Gastroesophageal sphincter (tissue), 3 donors: ENCODE data around the gene GAS1.

Experiments used
- EP300 ChIP-seq: sonication (generic); formaldehyde crosslinking; IDR thresholded peaks from one replicate; pipeline ENCODE4 v1.6.1; 2017; ENCODE audit warnings: antibody characterized with exemption, mild to moderate bottlenecking
- POLR2A ChIP-seq, 2 donors: fragments of 450-650 bp; IDR thresholded peaks; one replicate each; pipeline ENCODE4 v1.6.1; 2017; ENCODE audit warnings: antibody characterized with exemption in 2 of 2, mild to moderate bottlenecking in 2 of 2, moderate library complexity in 1 of 2
- POLR2AphosphoS5 ChIP-seq: sonication (generic); formaldehyde crosslinking; IDR thresholded peaks from one replicate; pipeline ENCODE4 v1.6.1; 2017; ENCODE audit warnings: antibody characterized with exemption
- TF ChIP-seq, protein P1 (sequence below), 4 experiments: fragments of 200-600 bp in 2 of 4; fragments of 450-650 bp in 2 of 4; sonication (generic) in 1 of 4; IDR thresholded peaks; one replicate each; pipeline ENCODE4 v1.5.1; 2017 to 2019; ENCODE audit warnings: antibody characterized with exemption in 4 of 4, mild to moderate bottlenecking in 2 of 4, moderate library complexity in 2 of 4

DNA sequence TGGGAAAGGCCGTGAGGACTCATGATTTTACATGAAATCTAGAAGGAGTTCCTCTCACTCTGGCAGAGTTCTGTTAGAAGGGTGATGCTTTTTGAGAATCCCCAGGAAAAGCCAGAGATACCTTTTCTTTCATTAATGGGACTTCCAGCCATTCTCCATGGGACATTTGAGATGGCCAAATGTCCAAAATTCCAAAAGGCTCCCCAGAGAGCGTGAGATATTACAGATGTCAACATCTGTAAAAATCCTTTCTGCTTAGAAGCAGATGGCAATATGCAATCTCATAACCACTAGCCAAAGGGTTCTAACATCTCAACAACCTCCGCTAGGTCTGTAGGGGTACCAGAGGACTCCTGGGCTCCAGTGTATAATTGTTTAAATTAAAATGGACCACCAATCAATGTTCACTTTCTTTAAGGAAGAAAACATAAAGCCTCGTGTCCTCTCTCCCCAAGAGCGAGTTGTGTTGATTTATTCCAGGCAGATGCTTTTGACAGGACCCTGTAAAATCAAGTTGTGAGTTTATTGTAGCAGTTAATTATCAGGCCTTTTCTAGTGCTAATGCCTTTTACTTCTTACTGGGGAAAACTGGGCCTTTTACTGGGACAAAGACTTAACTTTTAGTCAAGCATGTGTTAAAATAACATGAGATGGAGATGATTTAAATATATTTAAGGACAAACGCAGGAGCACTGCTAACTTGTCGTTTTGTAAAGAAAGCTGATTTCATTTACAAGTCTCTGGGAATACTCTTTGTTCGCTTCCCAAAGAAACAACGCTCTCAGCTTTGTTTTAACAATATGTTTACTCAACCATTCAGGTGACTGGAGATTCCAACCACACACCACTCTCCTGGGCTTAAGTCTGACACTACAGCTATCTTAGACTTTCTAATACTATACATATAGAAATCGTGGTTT is 4.8 kb downstream of the GAS1 start:
- TF ChIP-seq, protein P1, sequence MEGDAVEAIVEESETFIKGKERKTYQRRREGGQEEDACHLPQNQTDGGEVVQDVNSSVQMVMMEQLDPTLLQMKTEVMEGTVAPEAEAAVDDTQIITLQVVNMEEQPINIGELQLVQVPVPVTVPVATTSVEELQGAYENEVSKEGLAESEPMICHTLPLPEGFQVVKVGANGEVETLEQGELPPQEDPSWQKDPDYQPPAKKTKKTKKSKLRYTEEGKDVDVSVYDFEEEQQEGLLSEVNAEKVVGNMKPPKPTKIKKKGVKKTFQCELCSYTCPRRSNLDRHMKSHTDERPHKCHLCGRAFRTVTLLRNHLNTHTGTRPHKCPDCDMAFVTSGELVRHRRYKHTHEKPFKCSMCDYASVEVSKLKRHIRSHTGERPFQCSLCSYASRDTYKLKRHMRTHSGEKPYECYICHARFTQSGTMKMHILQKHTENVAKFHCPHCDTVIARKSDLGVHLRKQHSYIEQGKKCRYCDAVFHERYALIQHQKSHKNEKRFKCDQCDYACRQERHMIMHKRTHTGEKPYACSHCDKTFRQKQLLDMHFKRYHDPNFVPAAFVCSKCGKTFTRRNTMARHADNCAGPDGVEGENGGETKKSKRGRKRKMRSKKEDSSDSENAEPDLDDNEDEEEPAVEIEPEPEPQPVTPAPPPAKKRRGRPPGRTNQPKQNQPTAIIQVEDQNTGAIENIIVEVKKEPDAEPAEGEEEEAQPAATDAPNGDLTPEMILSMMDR (IDR thresholded peaks at IDR 0.05) = no peak
- no peak for TF ChIP-seq POLR2A (IDR thresholded peaks at IDR 0.05)
- TF ChIP-seq POLR2AphosphoS5 = no peak
- TF ChIP-seq EP300 = no peak
